H9 (cell line): ENCODE results near the gene ARHGAP12. TPM values are rescaled to one million over a fixed set of nuclear protein-coding genes. Genes with fewer than 3 reads are reported as not detected.

Experiments
- DNase-seq: peaks from one replicate; pipeline ENCODE4 v3.0.0-alpha.2; 2017
- H2AFZ ChIP-seq: one replicate; pipeline ENCODE4 v1.6.1; 2013; ENCODE audit warnings: mild to moderate bottlenecking, low read length, control low read depth, moderate library complexity
- H2AK5ac ChIP-seq: 2 replicates; pipeline ENCODE4 v1.6.1; 2013; ENCODE audit warnings: low read length, control low read depth, mixed read lengths; ENCODE audit not compliant: insufficient read length
- H2BK120ac ChIP-seq: one replicate; pipeline ENCODE4 v1.6.1; 2013; ENCODE audit warnings: low read depth, mild to moderate bottlenecking, low read length, control low read depth, inconsistent platforms; ENCODE audit not compliant: poor library complexity, severe bottlenecking
- H2BK12ac ChIP-seq: 2 replicates; pipeline ENCODE4 v1.6.1; 2013; ENCODE audit warnings: low read length, control low read depth, mixed read lengths, low read depth; ENCODE audit not compliant: insufficient read length
- H2BK15ac ChIP-seq: 2 replicates; pipeline ENCODE4 v1.6.1; 2013; ENCODE audit warnings: low read depth, low read length, control low read depth
- H2BK20ac ChIP-seq: one replicate; pipeline ENCODE4 v1.6.1; 2013; ENCODE audit warnings: low read depth, mild to moderate bottlenecking, low read length, control low read depth, inconsistent platforms; ENCODE audit not compliant: poor library complexity, severe bottlenecking
- H2BK5ac ChIP-seq: 2 replicates; pipeline ENCODE4 v1.6.1; 2013; ENCODE audit warnings: low read length, control low read depth, mixed read lengths; ENCODE audit not compliant: insufficient read length
- H3K14ac ChIP-seq: 2 replicates; pipeline ENCODE4 v1.6.1; 2013; ENCODE audit warnings: low read length, control low read depth; ENCODE audit not compliant: insufficient read depth
- H3K18ac ChIP-seq: 2 replicates; pipeline ENCODE4 v1.6.1; 2013; ENCODE audit warnings: low read depth, mild to moderate bottlenecking, mixed read lengths, low read length, control low read depth; ENCODE audit not compliant: insufficient read length
- H3K23ac ChIP-seq: 2 replicates; pipeline ENCODE4 v1.6.1; 2013; ENCODE audit warnings: low read length, control low read depth, mixed read lengths, low read depth; ENCODE audit not compliant: insufficient read length
- H3K23me2 ChIP-seq: 2 replicates; pipeline ENCODE4 v1.6.1; 2013; ENCODE audit warnings: low read depth, mild to moderate bottlenecking, mixed read lengths, low read length, control low read depth; ENCODE audit not compliant: insufficient read length, poor library complexity, severe bottlenecking
- H3K27ac ChIP-seq: 2 replicates; pipeline ENCODE4 v1.5.1; 2013; ENCODE audit warnings: low read length, control low read depth, mixed read lengths, low read depth; ENCODE audit not compliant: insufficient read length
- H3K27me3 ChIP-seq: 2 replicates; pipeline ENCODE4 v1.6.1; 2013; ENCODE audit warnings: low read length, control low read depth, inconsistent platforms; ENCODE audit not compliant: insufficient read depth
- H3K4ac ChIP-seq: 2 replicates; pipeline ENCODE4 v1.6.1; 2013; ENCODE audit warnings: low read depth, mild to moderate bottlenecking, control low read depth, inconsistent platforms, low read length, moderate library complexity
- H3K4me1 ChIP-seq: 2 replicates; pipeline ENCODE4 v1.6.1; 2013; ENCODE audit warnings: low read length, control low read depth, inconsistent platforms; ENCODE audit not compliant: insufficient read depth
- H3K4me2 ChIP-seq: 2 replicates; pipeline ENCODE4 v1.6.1; 2013; ENCODE audit warnings: low read length, control low read depth, mixed read lengths; ENCODE audit not compliant: insufficient read length, insufficient read depth
- H3K56ac ChIP-seq: 2 replicates; pipeline ENCODE4 v1.6.1; 2013; ENCODE audit warnings: low read depth, mild to moderate bottlenecking, mixed read lengths, low read length, control low read depth; ENCODE audit not compliant: insufficient read length
- H3K79me1 ChIP-seq: 2 replicates; pipeline ENCODE4 v1.6.1; 2013; ENCODE audit warnings: low read depth, mild to moderate bottlenecking, moderate library complexity, low read length, control low read depth, inconsistent platforms; ENCODE audit not compliant: insufficient read depth, poor library complexity, severe bottlenecking
- H3K79me2 ChIP-seq: 2 replicates; pipeline ENCODE4 v1.6.1; 2013; ENCODE audit warnings: low read length, control low read depth, inconsistent platforms; ENCODE audit not compliant: insufficient read depth
- H3K9ac ChIP-seq: 2 replicates; pipeline ENCODE4 v1.6.1; 2013; ENCODE audit warnings: low read length, control low read depth, mixed read lengths; ENCODE audit not compliant: insufficient read length; ENCODE audit errors: extremely low read depth
- H3K9me3 ChIP-seq: one replicate; pipeline ENCODE4 v1.6.1; 2013; ENCODE audit warnings: low read depth, low read length, inconsistent platforms; ENCODE audit not compliant: control insufficient read depth
- H3T11ph ChIP-seq: one replicate; pipeline ENCODE4 v1.6.1; 2013; ENCODE audit warnings: mild to moderate bottlenecking, low read length, control low read depth, inconsistent platforms
- H4K20me1 ChIP-seq: one replicate; pipeline ENCODE4 v1.6.1; 2013; ENCODE audit not compliant: control insufficient read depth, insufficient read length, insufficient read depth
- H4K5ac ChIP-seq: 2 replicates; pipeline ENCODE4 v1.6.1; 2013; ENCODE audit warnings: low read depth, mild to moderate bottlenecking, mixed read lengths, low read length, control low read depth; ENCODE audit not compliant: insufficient read length
- H4K8ac ChIP-seq: replicated peaks from 2 replicates; pipeline ENCODE4 v1.6.1; 2013; ENCODE audit warnings: low read length, control low read depth, mixed read lengths, low read depth; ENCODE audit not compliant: insufficient read length
- H4K91ac ChIP-seq: 2 replicates; pipeline ENCODE4 v1.6.1; 2013; ENCODE audit warnings: low read depth, mild to moderate bottlenecking, moderate library complexity, mixed read lengths, low read length, control low read depth; ENCODE audit not compliant: insufficient read length
- H3K27ac Mint-ChIP-seq, 3 experiments: 2 replicates in 2 of 3; 3 replicates in 1 of 3; pipeline ENCODE4 v1.8.0; 2020 to 2021; ENCODE audit warnings: mixed read lengths in 3 of 3, mild to moderate bottlenecking in 1 of 3, moderate library complexity in 1 of 3
- H3K27me3 Mint-ChIP-seq: 2 replicates; pipeline ENCODE4 v1.8.0; 2021; ENCODE audit warnings: low read depth, mild to moderate bottlenecking, moderate library complexity, mixed read lengths
- H3K36me3 Mint-ChIP-seq, 3 experiments: 2 replicates in 2 of 3; 3 replicates in 1 of 3; pipeline ENCODE4 v1.8.0; 2020 to 2021; ENCODE audit warnings: low read depth in 3 of 3, mixed read lengths in 3 of 3; ENCODE audit not compliant: insufficient read depth in 1 of 3
- H3K4me1 Mint-ChIP-seq, 2 experiments: 2 replicates each; pipeline ENCODE4 v1.8.0; 2020; ENCODE audit warnings: mixed read lengths in 2 of 2
- H3K4me3 Mint-ChIP-seq, 2 experiments: 2 replicates in 1 of 2; 3 replicates in 1 of 2; pipeline ENCODE4 v1.8.0; 2020 to 2021; ENCODE audit warnings: mild to moderate bottlenecking in 2 of 2, mixed read lengths in 2 of 2, moderate library complexity in 1 of 2
- H3K9me3 Mint-ChIP-seq, 2 experiments: 2 replicates in 1 of 2; 3 replicates in 1 of 2; pipeline ENCODE4 v1.8.0; 2020; ENCODE audit warnings: mild to moderate bottlenecking in 2 of 2, mixed read lengths in 2 of 2, moderate library complexity in 1 of 2
- CTCF ChIP-seq: fragments of 200-600 bp; sonication (generic); conservative IDR thresholded peaks from 3 replicates; pipeline ENCODE4 v1.8.0; 2021; ENCODE audit warnings: antibody characterized with exemption, mild to moderate bottlenecking
- WGBS: extraction: QIAGEN DNeasy Blood & Tissue Kit; methylation state at CpG from one replicate; pipeline ENCODE4 v1.1.7; 2013; ENCODE audit warnings: missing lambda C conversion rate, low lambda C conversion rate, mixed read lengths; ENCODE audit not compliant: insufficient read length; ENCODE audit errors: extremely low coverage; 5-methylcytosine and 5-hydroxymethylcytosine counted together
- total RNA-seq: library from RNA; stranded (reverse); gene quantifications from 2 replicates; pipeline ENCODE4 v1.2.1, GENCODE V29; 2021

The ARHGAP12 gene
- total RNA-seq, 1 experiment from 2014 or later = 34.3 TPM

DNA sequence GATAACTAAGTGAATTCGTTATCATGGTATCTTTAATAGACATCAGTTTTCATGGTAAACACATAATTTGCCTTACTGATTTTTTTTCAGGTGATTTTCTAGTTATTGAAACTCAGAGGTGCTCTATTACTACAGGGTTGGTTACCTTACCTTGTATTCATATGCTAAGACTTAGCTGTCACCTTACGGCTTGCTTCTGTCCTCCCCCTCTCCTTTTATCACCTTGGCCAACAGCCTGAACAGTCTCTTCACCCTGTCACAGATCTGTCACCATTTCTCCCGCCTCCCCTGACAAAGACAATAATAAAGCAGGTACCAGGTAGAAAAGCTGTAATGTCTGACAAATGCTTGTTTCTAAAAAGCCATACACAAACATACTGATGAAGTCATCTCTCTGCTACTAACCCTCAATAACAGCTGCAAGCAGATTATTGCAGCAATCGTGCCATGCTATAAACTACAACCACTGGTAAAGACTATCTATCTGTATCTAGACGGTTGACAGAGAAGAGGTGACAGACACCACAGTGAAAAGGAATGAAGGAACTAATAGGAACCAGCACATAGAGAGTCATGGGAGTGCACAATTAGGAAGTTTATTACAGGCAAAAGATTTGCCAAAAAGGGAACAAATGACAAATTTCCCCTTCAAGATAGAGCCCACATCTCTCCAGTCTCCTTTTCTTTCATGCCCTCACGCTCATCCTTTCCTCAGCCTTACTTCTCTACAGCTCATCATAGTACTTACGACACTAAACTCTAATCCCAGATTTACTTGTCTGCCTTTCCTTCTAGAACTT, 57.2 kb downstream of the ARHGAP12 start:
- H3K4me1 Mint-ChIP-seq = peaks cover under 1 to 1% of the 10 kb centered on the region in 2 experiments; a peak in 2 of 4 replicates
- no peak overlapping the region for H2BK120ac ChIP-seq
- DNase-seq = no peak

More for the DNA sequence above, 57.2 kb downstream of the ARHGAP12 start:
- Mint-ChIP-seq H3K36me3 (no peaks in the 10 kb centered on the region), H3K4me3 (no peak overlapping the region), H3K9me3 (no peaks in the 10 kb centered on the region), H3K27ac (no peak overlapping the region), H3K27me3 (no peaks in the 10 kb centered on the region)
- Histone ChIP-seq H2BK15ac (no peak overlapping the region), H3K9me3 (no peaks in the 10 kb centered on the region), H3K18ac (no peak overlapping the region), H3K14ac (no peak overlapping the region), H2BK5ac (no peak overlapping the region), H3K4me1 (peaks cover 6% of the 10 kb centered on the region; the same call in 1 of the 2 replicates), H4K5ac (no peak overlapping the region), H3K79me1 (no peaks in the 10 kb centered on the region), H3K27ac (no peak overlapping the region), H2BK20ac (no peak overlapping the region), H3K23me2 (no peaks in the 10 kb centered on the region), H3K4me2 (no peak overlapping the region), H4K8ac (no peak overlapping the region), H3K27me3 (no peaks in the 10 kb centered on the region), H3T11ph (no peak overlapping the region), H3K79me2 (peaks cover 13% of the 10 kb centered on the region; the same call in 1 of the 2 replicates), H3K56ac (no peak overlapping the region), H3K23ac (no peak overlapping the region), H2BK12ac (no peak overlapping the region), H3K9ac (no peak overlapping the region), H2AFZ (no peak overlapping the region), H4K91ac (no peak overlapping the region), H4K20me1 (no peaks in the 10 kb centered on the region), H2AK5ac (no peak overlapping the region), H3K4ac (no peak overlapping the region)
- no peak for TF ChIP-seq CTCF
- WGBS = no CpG with 5 or more reads among the region's 7 CpGs
